WTC11 (cell line): ENCODE measurements around the gene CCDC59. TPM values are rescaled to one million over a fixed set of nuclear protein-coding genes. Genes with fewer than 3 reads are reported as not detected.

Experiments
- ATF6 ChIP-seq: sonication (generic); formaldehyde crosslinking; IDR thresholded peaks from 2 replicates; pipeline ENCODE4 v1.8.1; 2023; ENCODE audit warnings: mild to moderate bottlenecking, missing genetic modification reagents
- CREM ChIP-seq: sonication (generic); formaldehyde crosslinking; IDR thresholded peaks from 2 replicates; pipeline ENCODE4 v1.8.1; 2022; ENCODE audit warnings: mild to moderate bottlenecking, missing genetic modification reagents, moderate library complexity
- E2F1 ChIP-seq: sonication (generic); formaldehyde crosslinking; IDR thresholded peaks from 2 replicates; pipeline ENCODE4 v1.8.0; 2022; ENCODE audit warnings: mild to moderate bottlenecking, missing genetic modification reagents
- E2F4 ChIP-seq: sonication (generic); formaldehyde crosslinking; IDR thresholded peaks from 2 replicates; pipeline ENCODE4 v1.8.1; 2022; ENCODE audit warnings: low read depth, mild to moderate bottlenecking, moderate library complexity, missing genetic modification reagents, borderline replicate concordance
- FOXJ3 ChIP-seq: sonication (generic); formaldehyde crosslinking; IDR thresholded peaks from 2 replicates; pipeline ENCODE4 v1.9.0; 2021; ENCODE audit warnings: missing genetic modification reagents, mild to moderate bottlenecking, borderline replicate concordance
- FOXK1 ChIP-seq: sonication (generic); formaldehyde crosslinking; IDR thresholded peaks from 2 replicates; pipeline ENCODE4 v1.8.0; 2022; ENCODE audit warnings: mild to moderate bottlenecking, moderate library complexity, missing genetic modification reagents
- FOXP1 ChIP-seq: sonication (generic); formaldehyde crosslinking; IDR thresholded peaks from 2 replicates; pipeline ENCODE4 v1.8.0; 2022; ENCODE audit warnings: missing genetic modification reagents, mild to moderate bottlenecking, moderate library complexity, borderline replicate concordance
- GTF2I ChIP-seq: fragments of 250-450 bp; sonication (Bioruptor Pico); conservative IDR thresholded peaks from 2 replicates; pipeline ENCODE4 v1.4.0; 2021; ENCODE audit warnings: mild to moderate bottlenecking
- HMGA2 ChIP-seq: fragments of 250-450 bp; sonication (Bioruptor Pico); IDR thresholded peaks from 2 replicates; pipeline ENCODE4 v1.4.0; 2021; ENCODE audit warnings: mild to moderate bottlenecking, moderate library complexity
- IRF1 ChIP-seq: sonication (generic); formaldehyde crosslinking; IDR thresholded peaks from 2 replicates; pipeline ENCODE4 v1.8.0; 2023; ENCODE audit warnings: missing genetic modification reagents
- MLX ChIP-seq: sonication (generic); formaldehyde crosslinking; IDR thresholded peaks from 2 replicates; pipeline ENCODE4 v1.8.1; 2023; ENCODE audit warnings: mild to moderate bottlenecking, missing genetic modification reagents, moderate library complexity
- MYBL2 ChIP-seq: sonication (generic); formaldehyde crosslinking; IDR thresholded peaks from 2 replicates; pipeline ENCODE4 v1.8.1; 2023; ENCODE audit warnings: mild to moderate bottlenecking, moderate library complexity, missing genetic modification reagents
- PRRX2 ChIP-seq: fragments of 250-450 bp; sonication (Bioruptor Pico); IDR thresholded peaks from 2 replicates; pipeline ENCODE4 v1.8.0; 2021; ENCODE audit warnings: mild to moderate bottlenecking
- SP1 ChIP-seq: sonication (generic); formaldehyde crosslinking; conservative IDR thresholded peaks from 2 replicates; pipeline ENCODE4 v1.8.1; 2022; ENCODE audit warnings: missing genetic modification reagents
- TCF7 ChIP-seq: sonication (generic); formaldehyde crosslinking; IDR thresholded peaks from 2 replicates; pipeline ENCODE4 v1.8.0; 2022; ENCODE audit warnings: mild to moderate bottlenecking, low read depth, missing genetic modification reagents, moderate library complexity
- USF2 ChIP-seq: sonication (generic); formaldehyde crosslinking; IDR thresholded peaks from 2 replicates; pipeline ENCODE4 v1.8.1; 2023; ENCODE audit warnings: mild to moderate bottlenecking, missing genetic modification reagents, moderate library complexity
- ZMAT4 ChIP-seq: fragments of 250-450 bp; sonication (Bioruptor Pico); IDR thresholded peaks from 2 replicates; pipeline ENCODE4 v1.9.0; 2021; ENCODE audit warnings: mild to moderate bottlenecking
- ZNF121 ChIP-seq: sonication (generic); formaldehyde crosslinking; IDR thresholded peaks from 2 replicates; pipeline ENCODE4 v1.8.0; 2023; ENCODE audit warnings: missing genetic modification reagents
- ZNF317 ChIP-seq: sonication (generic); formaldehyde crosslinking; IDR thresholded peaks from 2 replicates; pipeline ENCODE4 v1.8.1; 2023; ENCODE audit warnings: low read depth, mild to moderate bottlenecking, moderate library complexity, missing genetic modification reagents, borderline replicate concordance
- ZNF416 ChIP-seq: fragments of 250-450 bp; sonication (Bioruptor Pico); IDR thresholded peaks from 2 replicates; pipeline ENCODE4 v1.9.0; 2021; ENCODE audit warnings: mild to moderate bottlenecking, inconsistent platforms
- ZNF671 ChIP-seq: fragments of 250-450 bp; sonication (Bioruptor Pico); IDR thresholded peaks from 2 replicates; pipeline ENCODE4 v1.8.0; 2021; ENCODE audit warnings: mild to moderate bottlenecking
- total RNA-seq: library from RNA; stranded (reverse); gene quantifications from 3 replicates; pipeline ENCODE4 v1.2.3, GENCODE V29; 2021

Gene CCDC59
- total RNA-seq, 1 experiment from 2014 or later = 49.2 TPM

- TF ChIP-seq GTF2I (no peak), FOXP1 (CRISPR knock-in tag) (peak; percentile 78; the same call in 1 of the 2 replicates), FOXK1 (CRISPR knock-in tag) (peak; percentile 91; the same call in 1 of the 2 replicates), ZNF671 (CRISPR knock-in tag) (no peak), E2F1 (CRISPR knock-in tag) (no peak), IRF1 (CRISPR knock-in tag) (no peak), SP1 (CRISPR knock-in tag) (peak; percentile 90), E2F4 (CRISPR knock-in tag) (no peak), PRRX2 (CRISPR knock-in tag) (0 out of 2 replicates have a peak, but pooled peaks have one; percentile 68), MLX (CRISPR knock-in tag) (peak; percentile 94; the same call in 1 of the 2 replicates), ATF6 (no peak), ZNF121 (CRISPR knock-in tag) (no peak), FOXJ3 (no peak), CREM (CRISPR knock-in tag) (peak; percentile 100), HMGA2 (CRISPR knock-in tag) (0 out of 2 replicates have a peak, but pooled peaks have one; percentile 16), TCF7 (CRISPR knock-in tag) (no peak), ZNF416 (CRISPR knock-in tag) (no peak), ZNF317 (no peak), ZMAT4 (CRISPR knock-in tag) (no peak), MYBL2 (CRISPR knock-in tag) (no peak), USF2 (CRISPR knock-in tag) (peak; percentile 49; the same call in 1 of the 2 replicates)
Observed at GRCh38 chr12:82358200-82359114, at the start of gene CCDC59, which contains the start of gene METTL25 (continued).
